ENCODE measurements around the gene WRAP53.

Gene WRAP53

DNA sequence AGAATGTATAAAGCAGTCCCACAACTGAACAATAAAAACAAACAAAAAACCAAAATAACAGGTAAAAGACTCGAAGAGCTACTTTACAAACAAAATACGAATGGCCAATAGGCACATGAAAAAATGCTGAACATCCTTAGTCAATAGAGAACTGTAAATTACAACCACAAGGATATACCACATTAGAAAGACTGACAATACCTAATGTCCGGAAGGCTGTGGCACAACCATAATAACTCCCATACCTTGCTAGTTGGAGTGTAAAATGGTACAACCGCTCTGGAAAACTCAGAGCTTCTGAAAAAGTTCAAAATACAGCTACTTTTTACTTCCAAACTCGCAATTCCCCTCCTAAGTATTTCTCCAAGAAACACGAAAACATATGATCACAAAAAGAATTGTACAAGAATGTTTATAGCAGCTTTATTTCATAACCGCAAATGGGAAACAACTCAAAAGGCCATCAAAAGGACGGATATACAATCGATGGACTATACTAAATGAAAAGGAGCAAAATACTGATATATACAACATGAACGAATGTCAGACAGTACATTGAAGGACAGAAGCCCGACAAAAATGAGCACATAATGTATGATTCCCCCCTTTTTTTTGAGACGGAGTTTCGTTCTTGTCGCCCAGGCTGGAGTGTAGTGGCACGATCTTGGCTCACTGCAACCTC is 3.3 kb upstream of the WRAP53 start:
- no peak for DNase-seq

DNA sequence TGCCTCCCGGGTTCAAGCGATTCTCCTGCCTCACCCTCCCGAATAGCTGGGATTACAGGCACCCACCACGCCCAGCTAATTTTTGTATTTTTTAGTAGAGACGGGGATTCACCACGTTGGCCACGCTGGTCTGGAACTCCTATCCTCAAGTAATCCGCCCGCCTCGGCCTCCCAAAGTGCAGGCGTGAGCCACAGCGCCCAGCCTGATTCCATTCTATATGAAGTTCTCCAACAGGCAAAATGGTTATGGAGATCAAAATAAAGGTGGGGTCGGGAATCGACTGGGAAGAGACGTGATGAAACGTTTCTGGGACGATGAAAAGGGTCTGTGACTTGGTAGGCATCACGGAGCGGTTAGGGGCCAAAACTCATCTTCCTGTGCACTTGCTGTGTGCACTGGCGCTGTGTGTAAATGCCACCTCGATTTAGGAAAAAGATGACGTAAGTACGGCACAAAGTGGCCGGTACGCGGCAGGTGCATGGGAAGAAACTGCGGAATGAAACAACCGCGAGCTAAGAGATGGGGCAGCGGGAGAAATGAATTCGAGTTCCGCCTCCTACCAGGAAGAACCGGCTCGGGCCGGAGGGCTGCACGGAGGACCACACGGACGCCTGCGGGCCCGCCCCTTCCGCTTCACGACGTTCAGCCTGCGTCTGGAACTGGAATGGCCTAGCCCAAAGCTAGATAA is 2.6 kb upstream of the WRAP53 start:
- peak; percentile 80 for DNase-seq

DNA sequence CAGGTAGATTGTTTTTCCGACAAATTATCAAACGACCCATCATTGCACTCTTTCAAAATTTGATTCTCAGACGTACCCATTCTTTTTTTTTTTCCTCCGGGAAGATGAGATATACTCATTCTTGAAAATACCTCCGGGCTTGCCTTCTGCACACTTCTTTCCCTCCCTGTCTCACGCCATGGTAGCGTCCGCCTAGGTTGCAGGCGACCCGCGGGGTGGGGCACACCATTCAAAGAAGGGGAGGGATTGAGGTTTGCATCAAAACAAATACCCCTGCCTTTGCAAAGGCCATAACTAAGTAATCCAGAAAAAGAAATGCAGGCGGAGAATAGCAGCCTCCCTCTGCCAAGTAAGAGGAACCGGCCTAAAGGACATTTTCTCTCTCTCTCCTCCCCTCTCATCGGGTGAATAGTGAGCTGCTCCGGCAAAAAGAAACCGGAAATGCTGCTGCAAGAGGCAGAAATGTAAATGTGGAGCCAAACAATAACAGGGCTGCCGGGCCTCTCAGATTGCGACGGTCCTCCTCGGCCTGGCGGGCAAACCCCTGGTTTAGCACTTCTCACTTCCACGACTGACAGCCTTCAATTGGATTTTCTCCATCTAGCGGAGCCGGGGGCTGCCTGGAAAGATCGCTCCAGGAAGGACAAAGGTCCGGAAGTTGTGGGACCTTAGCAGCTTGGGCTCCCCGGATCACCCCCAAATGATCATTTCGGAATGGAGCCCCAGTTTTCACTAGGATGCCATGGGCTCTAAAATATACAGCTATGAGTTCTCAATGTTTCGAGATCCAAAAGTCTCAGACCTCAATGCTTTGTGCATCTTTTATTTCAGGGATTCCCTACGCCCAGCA is 1.8 kb upstream of the WRAP53 start:
- DNase-seq = peak; percentile 64

DNA sequence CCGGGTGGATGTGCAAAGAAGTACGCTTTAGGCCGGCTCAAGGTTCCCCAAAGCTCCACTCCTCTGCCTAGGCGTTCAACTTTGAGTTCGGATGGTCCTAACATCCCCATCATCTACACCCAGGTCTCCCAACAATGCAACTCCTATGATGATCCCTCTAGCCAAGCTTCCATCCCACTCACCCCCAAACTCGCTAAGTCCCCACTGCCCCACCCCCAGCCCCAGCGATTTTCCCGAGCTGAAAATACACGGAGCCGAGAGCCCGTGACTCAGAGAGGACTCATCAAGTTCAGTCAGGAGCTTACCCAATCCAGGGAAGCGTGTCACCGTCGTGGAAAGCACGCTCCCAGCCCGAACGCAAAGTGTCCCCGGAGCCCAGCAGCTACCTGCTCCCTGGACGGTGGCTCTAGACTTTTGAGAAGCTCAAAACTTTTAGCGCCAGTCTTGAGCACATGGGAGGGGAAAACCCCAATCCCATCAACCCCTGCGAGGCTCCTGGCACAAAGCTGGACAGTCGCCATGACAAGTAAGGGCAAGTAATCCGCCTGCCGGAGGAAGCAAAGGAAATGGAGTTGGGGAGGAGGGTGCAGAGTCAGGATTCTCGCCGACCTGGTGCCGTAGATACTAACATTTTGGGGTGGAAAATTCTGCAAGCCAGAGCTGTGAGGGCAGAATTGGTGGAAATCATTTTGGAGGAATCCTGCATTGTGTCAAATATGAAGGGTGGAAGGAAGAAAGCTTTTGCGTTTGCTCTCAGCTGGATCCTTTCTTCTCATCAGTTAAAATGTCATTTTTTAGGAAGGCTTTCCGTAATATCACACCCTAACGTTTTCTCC is 987 bp upstream of the WRAP53 start, which contains the start of gene TP53:
TSS of gene TP53 (minus strand) at position 419 of the 836 bp plus-strand sequence. CDS start 10,896 bp downstream, outside the sequence.
- peak; percentile 49 for DNase-seq

DNA sequence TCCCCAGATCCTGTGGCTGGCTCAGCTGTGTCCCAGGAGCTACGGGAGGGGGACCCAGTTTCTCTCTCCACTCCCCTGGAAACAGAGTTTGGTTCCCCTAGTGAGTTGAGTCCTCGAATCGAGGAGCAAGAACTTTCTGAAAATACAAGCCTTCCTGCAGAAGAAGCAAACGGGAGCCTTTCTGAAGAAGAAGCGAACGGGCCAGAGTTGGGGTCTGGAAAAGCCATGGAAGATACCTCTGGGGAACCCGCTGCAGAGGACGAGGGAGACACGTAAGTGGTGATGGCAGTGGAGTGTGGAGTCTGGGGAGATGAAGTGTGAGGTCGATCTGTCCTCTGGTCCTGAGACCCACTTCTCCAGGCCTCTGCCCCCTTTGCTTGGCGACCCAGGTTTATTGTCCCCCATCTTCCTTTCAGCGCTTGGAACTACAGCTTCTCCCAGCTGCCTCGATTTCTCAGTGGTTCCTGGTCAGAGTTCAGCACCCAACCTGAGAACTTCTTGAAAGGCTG is 585 bp downstream of the WRAP53 start:
- DNase-seq = no peak

DNA sequence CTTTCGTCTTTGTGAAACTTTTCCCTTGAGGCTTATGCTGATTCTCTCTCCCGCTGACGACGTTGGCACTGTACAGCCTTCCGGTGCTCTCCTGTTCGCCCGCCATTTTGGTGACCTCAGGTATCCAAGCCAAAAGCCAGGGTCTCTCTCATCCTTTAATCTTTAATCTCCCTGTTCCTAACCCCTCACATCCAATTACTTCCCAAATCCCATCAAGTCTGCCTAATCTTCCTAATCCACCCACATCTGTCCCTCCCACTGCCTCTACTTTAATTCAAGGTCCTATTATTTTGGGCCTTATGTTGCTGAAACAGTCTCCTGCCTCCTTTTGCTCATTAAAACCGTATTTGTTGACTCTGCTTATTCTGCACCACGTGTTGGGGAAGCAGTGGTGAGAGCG is 7.3 kb downstream of the WRAP53 start:
- DNase-seq = no peak

DNA sequence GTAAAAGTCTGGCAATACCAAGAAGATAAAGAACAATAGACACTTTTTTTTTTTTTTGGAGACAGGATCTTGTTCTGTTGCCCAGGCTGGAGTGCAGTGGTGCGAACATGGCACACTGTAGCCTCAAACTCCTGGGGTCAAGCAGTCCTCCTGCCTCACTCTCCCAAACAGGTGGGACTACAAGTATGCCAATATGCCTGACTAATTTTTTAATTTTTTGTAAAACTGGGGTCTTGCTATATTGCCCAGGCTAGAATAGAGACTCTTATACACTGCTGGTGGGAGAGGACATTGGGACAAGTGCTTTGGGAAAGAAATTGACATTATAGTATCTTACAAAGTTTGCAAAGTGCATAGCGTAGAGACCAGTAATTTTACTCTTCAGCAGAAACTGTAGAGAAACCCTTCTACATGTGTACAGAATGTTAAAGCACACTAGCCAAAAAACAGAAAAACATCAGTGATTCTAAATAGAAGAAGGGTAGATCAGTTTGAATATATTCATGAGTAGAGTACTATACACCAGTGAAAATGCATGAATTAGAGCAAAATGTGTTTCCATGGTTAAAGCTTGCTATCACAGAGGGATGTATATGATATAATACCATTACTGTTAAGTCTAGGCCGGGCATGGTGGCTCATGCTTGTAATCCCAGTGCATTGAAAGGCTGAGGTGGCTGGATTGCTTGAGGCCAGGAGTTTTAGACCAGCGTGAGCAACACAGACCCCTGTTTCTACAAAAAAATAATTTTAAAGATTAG is 9.7 kb downstream of the WRAP53 start:
- DNase-seq = no peak

DNA sequence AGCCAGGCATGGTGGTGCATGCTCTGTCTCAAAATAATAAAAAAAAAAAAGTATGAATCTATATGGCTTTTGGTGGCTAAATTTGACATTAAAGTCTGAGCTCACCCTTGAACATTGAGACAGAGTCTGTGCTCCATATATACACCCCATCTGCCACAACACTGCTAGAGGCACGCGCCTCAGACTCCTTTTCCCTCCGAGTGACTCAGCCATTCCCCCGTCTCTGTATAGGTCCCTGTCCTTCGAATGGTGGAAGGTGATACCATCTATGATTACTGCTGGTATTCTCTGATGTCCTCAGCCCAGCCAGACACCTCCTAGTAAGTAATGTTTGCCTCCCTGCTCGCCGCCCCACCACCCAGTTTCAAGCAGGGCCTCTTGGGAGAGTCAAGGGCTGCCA is 12.2 kb downstream of the WRAP53 start:
- no peak for DNase-seq

DNA sequence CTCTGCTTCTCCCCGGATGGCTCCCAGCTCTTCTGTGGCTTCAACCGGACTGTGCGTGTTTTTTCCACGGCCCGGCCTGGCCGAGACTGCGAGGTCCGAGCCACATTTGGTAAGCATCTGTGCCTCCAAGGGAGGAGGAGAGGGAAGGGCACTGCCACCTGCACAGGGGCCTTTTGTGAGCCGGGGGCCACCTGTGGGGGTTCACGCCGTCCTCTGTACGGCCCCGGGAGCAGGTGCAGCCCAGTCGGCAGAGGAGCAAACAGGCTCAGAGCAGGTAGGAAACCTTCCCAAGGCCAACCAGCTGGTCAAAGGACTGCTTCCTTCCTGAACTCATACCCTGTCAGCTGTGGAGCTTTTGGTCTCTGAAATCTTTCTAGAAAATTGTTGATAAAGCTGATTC is 13.4 kb downstream of the WRAP53 start:
- DNase-seq = no peak

DNA sequence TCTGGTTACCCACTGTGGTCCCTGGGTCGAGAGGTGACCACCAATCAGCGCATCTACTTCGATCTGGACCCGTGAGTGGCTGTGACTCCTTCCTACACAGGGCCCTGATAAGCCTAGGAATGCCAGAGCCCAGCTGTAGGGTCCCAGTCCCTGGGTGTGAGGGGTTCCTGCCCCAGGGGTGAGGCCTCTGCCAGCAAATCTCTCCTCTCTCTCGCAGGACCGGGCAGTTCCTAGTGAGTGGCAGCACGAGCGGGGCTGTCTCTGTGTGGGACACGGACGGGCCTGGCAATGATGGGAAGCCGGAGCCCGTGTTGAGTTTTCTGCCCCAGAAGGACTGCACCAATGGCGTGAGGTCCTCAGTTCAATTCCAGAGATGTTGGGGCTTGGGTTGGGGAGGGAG is 14.5 kb downstream of the WRAP53 start:
- DNase-seq = no peak

DNA sequence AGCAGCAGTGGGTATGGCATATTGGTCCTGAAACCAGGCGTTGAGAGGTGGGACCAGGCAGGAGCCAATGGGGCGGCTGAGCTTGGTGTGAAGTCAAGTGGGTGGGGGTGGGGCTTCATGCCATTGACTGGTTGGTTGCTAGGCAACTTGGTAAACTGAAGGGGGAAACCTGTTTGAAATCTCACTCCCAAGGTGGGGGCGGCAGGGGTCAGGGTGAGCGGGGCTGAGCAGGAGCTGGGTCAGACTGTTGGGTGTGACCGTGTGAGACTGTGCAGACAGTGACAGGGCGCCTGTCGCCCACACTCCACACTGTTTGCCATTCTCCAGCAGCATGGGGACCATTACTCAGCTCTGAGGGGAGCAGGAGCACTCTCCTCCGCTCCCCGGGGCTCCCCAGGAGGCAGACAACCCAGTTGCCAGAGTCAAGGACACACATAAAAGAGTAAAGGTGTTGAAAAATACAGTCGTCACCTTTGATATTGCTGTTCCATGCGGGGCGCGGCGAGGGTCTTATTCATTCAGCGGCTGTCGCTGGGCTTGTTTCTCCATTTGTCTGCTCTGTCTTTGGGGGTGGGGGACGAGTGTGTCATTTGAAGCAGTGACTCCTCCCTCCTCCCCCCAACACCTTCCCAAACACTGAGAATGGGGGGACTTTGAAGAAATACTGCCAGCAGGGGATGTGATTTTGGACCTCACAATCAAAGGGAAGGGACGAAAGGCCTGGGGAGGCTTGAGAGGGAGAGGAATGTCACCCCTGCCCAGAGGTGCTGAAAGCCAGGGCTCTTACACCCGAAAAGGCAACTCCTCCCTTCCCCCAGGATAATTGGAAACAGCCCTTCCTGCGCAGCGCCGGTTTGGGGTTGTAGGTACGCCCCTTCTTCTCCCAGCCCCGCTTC is 15.6 kb downstream of the WRAP53 start:
- peak; percentile 53 for DNase-seq

DNA sequence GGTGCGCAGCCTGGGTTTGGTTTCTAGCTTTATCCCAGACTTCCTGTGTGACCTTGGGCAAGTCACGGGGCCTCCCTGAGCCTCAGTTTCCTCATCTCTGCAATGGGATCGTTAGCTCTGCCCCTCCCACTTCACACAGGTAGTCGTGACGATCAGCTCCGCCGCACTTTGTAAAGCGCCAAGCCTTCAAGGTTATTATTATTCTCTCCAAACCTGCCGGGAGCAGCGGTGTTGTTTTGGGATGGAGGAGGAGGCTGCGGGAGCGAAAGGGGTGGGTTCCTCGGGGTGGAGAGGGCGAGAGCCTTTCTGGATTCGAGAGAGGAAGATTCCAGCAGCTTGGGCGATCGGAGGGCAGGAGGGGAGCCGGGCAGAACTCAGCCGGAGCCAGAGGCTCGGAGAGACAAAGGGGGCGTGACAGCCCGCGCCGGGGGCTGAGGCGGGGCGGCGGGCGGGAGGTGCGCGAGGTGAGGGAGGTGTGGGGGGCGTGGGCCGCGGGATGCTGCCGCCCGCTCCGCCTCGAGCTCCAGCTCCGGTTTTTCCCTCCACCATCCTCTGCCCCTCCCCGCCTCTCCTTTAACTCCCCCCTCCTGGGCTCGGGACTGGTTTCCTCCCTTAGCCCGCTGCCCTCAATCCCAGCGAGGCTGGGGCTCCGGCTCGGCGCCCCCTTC is 16.5 kb downstream of the WRAP53 start, which contains the start of gene EFNB3:
TSS of gene EFNB3 (plus strand) at position 602 of the 668 bp plus-strand sequence. CDS start 397 bp downstream, outside the sequence.
- DNase-seq = peak; percentile 25

DNA sequence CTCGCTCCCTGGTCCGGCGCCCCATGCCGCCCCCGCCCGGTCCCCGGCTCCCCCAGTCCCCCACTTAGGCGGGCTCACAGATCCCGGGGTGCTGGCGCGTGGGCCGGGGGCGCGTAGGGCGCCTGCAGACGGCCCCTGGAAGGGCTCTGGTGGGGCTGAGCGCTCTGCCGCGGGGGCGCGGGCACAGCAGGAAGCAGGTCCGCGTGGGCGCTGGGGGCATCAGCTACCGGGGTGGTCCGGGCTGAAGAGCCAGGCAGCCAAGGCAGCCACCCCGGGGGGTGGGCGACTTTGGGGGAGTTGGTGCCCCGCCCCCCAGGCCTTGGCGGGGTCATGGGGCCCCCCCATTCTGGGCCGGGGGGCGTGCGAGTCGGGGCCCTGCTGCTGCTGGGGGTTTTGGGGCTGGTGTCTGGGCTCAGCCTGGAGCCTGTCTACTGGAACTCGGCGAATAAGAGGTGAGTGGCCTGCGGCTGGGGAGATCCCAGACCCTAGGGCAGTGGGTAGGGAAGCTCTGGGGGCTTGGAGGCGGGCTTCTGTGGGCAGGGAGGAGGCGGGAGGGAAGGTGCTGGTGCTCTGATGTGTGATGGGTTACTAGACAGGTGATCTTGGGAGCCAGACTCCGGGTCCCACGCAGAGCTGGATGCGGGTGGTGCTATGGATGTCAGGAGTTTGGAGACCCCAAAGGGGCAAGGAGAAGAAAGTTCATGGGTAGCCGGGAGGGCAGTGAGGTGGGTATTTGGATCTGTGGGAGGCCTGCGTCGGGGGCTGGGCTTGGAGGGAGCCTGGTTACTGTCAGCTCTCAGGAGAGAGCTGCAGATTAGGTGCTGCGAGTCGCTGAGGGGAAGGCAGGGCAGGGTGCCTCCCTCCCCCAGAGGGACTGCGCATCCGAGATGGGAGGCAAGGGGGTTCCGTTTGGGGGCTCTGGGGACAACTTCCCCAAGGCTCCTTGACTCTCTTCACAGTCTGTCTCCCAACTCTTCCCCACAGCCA is 17.3 kb downstream of the WRAP53 start:
- DNase-seq = no peak

DNA sequence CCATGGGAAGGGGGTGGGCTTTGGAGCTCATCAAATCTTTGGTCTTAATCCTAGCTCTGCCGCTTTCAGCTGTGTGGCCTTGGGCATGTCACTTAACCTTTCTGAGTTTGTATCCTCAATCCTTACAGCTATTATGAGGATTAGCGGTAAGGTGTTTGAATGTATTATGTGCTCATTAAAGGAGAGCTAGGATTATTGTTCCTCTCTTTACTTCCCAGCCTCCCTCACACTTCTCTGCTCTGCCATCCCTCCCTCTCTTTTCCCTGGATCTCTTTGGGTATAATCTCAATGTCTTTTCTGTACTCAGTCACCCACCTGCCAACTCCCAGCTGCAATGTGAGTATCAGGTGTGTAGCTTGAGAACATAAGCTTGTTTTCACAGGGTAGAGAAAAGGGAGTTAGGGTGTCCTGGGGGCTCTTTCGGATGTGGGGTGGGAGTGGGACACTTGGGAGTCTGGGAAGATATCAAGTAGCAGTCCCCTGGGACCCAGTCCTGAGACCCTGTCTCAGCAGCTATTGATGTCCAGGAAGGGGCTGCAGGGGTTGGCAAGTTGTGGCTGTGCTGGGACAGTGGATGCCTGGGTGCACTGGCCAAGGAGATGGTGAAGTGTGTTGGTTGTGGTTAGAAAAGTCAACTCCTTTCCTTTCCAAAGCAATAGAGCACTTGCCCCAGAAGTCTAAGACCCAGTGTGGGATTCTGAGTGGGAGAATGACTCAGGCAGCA is 18.5 kb downstream of the WRAP53 start:
- DNase-seq = no peak

DNA sequence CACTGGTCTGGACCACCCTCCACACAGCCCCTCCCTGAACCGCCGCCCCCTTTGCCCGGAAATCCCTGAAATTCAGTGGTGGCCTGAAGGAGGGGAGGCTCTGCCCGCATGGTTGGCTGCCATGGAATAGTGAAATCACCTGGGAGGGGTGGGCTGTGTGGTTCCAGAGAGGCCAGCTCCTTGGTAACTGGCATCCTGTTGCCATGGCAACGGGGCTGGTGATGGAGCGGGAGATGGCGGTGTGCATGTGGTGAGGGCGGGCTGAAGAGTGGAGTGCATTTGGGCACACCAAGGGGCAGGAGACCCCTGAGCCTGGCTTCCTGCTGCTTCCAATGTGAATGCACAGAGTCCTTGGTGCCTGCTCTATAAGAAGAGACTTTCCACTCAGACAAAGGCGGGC is 19.2 kb downstream of the WRAP53 start:
- peak; percentile 6 for DNase-seq

DNA sequence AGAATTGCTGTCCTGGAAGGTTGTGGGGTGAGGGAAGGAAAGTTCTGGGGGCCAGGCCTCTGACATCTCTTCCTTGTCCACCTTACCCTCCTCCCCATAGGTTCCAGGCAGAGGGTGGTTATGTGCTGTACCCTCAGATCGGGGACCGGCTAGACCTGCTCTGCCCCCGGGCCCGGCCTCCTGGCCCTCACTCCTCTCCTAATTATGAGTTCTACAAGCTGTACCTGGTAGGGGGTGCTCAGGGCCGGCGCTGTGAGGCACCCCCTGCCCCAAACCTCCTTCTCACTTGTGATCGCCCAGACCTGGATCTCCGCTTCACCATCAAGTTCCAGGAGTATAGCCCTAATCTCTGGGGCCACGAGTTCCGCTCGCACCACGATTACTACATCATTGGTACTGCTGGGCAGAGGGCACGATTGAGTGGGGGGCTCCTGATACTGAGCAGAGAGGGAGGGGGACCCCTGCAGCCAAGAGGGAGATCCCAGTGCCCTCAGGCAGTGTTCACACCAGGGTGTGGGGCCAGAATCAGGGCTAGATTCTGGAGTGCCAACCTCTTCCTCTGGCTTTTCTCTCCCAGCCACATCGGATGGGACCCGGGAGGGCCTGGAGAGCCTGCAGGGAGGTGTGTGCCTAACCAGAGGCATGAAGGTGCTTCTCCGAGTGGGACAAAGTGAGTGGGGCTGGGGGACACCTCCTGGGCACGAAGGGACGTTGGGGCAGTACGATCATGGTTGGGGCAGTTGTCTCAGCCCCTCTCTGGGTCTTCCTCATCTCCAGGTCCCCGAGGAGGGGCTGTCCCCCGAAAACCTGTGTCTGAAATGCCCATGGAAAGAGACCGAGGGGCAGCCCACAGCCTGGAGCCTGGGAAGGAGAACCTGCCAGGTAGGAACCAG is 19.8 kb downstream of the WRAP53 start:
- DNase-seq = no peak

DNA sequence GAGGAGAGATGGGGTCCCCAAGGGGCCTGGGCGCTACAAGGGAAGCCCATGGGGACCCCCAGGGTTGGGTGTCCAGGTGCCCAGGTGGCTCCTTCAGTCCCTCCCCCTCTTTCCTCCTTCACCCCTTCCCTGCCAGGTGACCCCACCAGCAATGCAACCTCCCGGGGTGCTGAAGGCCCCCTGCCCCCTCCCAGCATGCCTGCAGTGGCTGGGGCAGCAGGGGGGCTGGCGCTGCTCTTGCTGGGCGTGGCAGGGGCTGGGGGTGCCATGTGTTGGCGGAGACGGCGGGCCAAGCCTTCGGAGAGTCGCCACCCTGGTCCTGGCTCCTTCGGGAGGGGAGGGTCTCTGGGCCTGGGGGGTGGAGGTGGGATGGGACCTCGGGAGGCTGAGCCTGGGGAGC is 20.8 kb downstream of the WRAP53 start:
- no peak for DNase-seq
